GM19438 (cell line): ENCODE measurements around the gene RNF157.

Experiments
- ATAC-seq: cut with Tn5 transposase; IDR thresholded peaks from one replicate; pipeline ENCODE4 v1.9.1; 2021; ENCODE audit warnings: low read depth; ENCODE audit not compliant: unreplicated experiment

RNF157 gene

DNA sequence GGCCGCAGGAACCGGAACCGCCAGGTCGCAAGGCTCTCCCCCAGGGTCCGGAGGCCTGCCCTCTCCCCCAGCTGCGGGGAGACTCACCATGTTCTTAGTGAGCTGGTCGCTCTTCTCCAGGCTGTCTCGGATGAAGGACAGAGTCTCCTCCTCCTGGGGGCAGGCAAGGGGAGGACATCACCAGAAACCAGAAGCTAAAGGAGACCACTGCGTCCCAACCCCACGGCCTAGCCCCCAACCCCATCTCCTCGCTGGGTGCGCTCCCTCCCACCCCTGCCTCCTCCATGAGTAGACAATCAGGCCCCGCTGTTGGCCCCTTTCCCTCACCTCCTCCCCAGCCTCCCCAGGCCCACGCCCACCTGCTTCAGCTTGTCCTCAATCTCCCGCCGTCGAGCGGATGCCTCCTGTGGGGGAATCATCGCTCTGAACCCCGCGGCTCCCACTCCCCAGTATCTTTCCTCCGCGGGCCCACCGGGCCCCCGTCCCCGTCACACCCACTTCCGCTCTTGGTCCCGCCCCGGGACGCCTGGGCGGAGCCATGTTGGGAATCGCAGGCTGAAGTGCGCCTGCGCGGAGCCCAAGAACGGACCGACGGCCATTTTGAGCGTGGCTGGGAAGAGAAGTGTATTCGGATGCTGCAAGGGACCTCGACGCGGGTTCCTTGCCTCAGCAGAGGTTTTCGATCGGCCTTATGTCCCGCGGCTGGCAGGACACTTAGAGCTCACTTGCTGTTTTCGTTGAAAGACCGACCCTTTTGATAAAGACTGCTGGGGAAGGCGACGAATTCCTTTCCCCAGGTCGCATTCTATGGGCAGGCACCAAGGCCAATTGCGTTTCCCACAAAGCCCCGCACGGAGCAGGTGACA is 136.8 kb downstream of the RNF157 start, which contains the start of gene EXOC7:
TSS of gene EXOC7 (minus strand) at position 514 of the 866 bp plus-strand sequence. CDS start at position 419, 95 bp downstream.
- peak; percentile 87 for ATAC-seq

- ATAC-seq: no peak
Measured at GRCh38 chr17:76102944-76103273, 137.4 kb downstream of the RNF157 start.

DNA sequence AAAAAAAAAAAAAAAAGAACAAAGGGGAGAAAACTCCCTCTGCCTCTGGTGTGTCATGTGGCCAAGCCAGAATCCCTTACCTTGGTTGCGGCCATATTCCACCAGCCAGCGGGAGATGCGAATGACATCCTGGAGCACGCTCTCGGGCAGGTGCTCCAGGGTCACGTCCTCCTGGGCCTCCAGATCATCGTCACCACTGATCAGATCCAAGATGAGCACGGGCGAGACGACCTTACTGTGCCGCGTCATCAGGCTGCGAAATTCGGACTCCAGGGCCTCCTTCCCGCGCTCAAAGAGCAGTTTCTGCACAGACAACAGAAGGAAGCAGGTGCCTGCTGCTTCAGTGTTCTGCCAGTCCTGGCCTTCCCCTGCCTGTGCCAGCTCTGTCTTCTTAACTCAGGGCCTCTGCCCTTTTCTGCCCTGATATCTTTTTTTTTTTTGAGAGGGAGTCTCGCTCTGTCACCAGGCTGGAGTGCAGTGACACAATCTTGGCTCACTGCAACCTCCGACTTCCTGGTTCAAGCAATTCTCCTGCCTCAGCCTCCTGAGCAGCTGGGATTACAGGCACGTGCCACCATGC is 142.5 kb downstream of the RNF157 start:
- ATAC-seq: no peak

DNA sequence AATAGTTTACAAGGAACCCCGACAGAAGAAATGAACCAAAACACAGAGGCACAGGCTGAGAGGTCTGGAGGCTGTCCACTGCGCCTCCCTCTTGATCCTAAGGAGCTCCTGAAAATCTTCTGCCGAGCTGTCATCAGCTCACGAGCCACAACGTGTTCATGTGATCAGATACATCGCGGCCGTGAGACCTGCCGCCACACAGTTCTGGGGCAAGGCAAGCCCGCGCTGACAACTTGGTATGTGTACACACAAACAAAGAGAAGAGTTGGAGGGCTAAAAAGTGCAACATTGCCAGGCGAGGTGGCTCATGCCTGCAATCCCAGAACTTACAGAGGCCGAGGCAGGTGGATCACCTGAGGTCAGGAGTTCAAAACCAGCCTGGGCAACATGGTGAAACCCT is 144.3 kb downstream of the RNF157 start:
- ATAC-seq: no peak

DNA sequence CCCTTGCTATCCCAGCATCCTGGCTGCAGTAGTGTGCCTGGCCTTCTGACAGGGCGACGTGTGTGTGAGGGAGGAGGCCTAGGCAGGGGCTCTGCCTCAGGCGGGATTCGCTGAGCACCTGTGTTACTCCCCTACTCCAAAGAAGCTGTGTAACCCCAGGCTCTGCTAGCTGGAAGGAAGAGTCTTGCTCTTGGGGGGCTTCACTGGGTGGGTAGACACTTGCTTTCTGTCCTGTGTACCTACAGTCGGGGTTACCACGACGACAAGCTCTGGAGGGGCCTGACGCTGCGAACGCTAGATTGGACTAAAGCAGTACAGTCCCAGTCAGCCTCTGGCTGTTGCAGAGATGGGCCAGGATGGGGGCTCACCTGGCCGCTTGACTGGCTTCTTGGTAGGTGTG is 146.2 kb downstream of the RNF157 start:
- ATAC-seq: no peak

- no peak for ATAC-seq
Measured at GRCh38 chr17:76092526-76093413, 147.5 kb downstream of the RNF157 start.
